Trophoblast cell (in vitro differentiated cells and primary cell): ENCODE data around the gene DENND2D.

Source experiments
- DNase-seq, 2 donors: peaks; one replicate each; pipeline ENCODE4 v3.0.0-alpha.2; 2016
- H2AFZ ChIP-seq: 2 replicates; pipeline ENCODE4 v1.6.1; 2013; ENCODE audit warnings: low read length, moderate library complexity, mild to moderate bottlenecking; ENCODE audit not compliant: insufficient read depth, poor library complexity
- H2AK5ac ChIP-seq: 2 replicates; pipeline ENCODE4 v1.6.1; 2013; ENCODE audit warnings: mild to moderate bottlenecking, low read length
- H2BK120ac ChIP-seq: 2 replicates; pipeline ENCODE4 v1.6.1; 2013; ENCODE audit warnings: low read length, mild to moderate bottlenecking, moderate library complexity; ENCODE audit not compliant: insufficient read depth, poor library complexity
- H2BK12ac ChIP-seq: 2 replicates; pipeline ENCODE4 v1.6.1; 2013; ENCODE audit warnings: mild to moderate bottlenecking, low read length, moderate library complexity
- H2BK5ac ChIP-seq: 2 replicates; pipeline ENCODE4 v1.6.1; 2013; ENCODE audit warnings: low read length, low read depth, moderate library complexity, mild to moderate bottlenecking; ENCODE audit not compliant: poor library complexity
- H3K14ac ChIP-seq: 2 replicates; pipeline ENCODE4 v1.6.1; 2013; ENCODE audit warnings: mild to moderate bottlenecking, low read length
- H3K18ac ChIP-seq: 2 replicates; pipeline ENCODE4 v1.6.1; 2013; ENCODE audit warnings: mild to moderate bottlenecking, low read length
- H3K23ac ChIP-seq: 2 replicates; pipeline ENCODE4 v1.6.1; 2013; ENCODE audit warnings: low read length
- H3K27ac ChIP-seq: 2 replicates; pipeline ENCODE4 v1.5.1; 2013; ENCODE audit warnings: low read depth, mild to moderate bottlenecking, inconsistent platforms, low read length, moderate library complexity
- H3K27me3 ChIP-seq: 2 replicates; pipeline ENCODE4 v1.6.1; 2013; ENCODE audit warnings: inconsistent platforms, mild to moderate bottlenecking, low read length, moderate library complexity; ENCODE audit not compliant: insufficient read depth
- H3K36me3 ChIP-seq, 2 experiments: 1 replicate in 1 of 2; 2 replicates in 1 of 2; pipeline ENCODE4 v1.6.1; 2013; ENCODE audit warnings: low read length in 2 of 2, mild to moderate bottlenecking in 2 of 2, moderate library complexity in 1 of 2; ENCODE audit not compliant: insufficient read depth in 2 of 2, control insufficient read depth in 1 of 2
- H3K4ac ChIP-seq: 2 replicates; pipeline ENCODE4 v1.6.1; 2013; ENCODE audit warnings: low read depth, mild to moderate bottlenecking, low read length, moderate library complexity
- H3K4me1 ChIP-seq, 2 experiments: 1 replicate in 1 of 2; 2 replicates in 1 of 2; pipeline ENCODE4 v1.6.1; 2013; ENCODE audit warnings: low read length in 2 of 2, mild to moderate bottlenecking in 2 of 2, moderate library complexity in 1 of 2; ENCODE audit not compliant: insufficient read depth in 2 of 2, control insufficient read depth in 1 of 2
- H3K4me2 ChIP-seq: 2 replicates; pipeline ENCODE4 v1.6.1; 2013; ENCODE audit warnings: inconsistent platforms, mild to moderate bottlenecking, low read length, moderate library complexity
- H3K4me3 ChIP-seq: 2 replicates; pipeline ENCODE4 v1.5.1; 2013; ENCODE audit warnings: mild to moderate bottlenecking, low read depth, low read length, inconsistent platforms
- H3K79me1 ChIP-seq: one replicate; pipeline ENCODE4 v1.6.1; 2013; ENCODE audit warnings: low read length
- H3K79me2 ChIP-seq: 2 replicates; pipeline ENCODE4 v1.6.1; 2013; ENCODE audit warnings: low read length, mild to moderate bottlenecking; ENCODE audit not compliant: control insufficient read depth, insufficient read depth, poor library complexity
- H3K9ac ChIP-seq: 2 replicates; pipeline ENCODE4 v1.6.1; 2013; ENCODE audit warnings: mild to moderate bottlenecking, low read length
- H3K9me3 ChIP-seq: 2 replicates; pipeline ENCODE4 v1.6.1; 2013; ENCODE audit warnings: low read depth, mild to moderate bottlenecking, control low read depth, inconsistent platforms, low read length; ENCODE audit not compliant: insufficient read depth
- H4K12ac ChIP-seq: 2 replicates; pipeline ENCODE4 v1.6.1; 2013; ENCODE audit warnings: low read depth, mild to moderate bottlenecking, low read length, moderate library complexity
- H4K8ac ChIP-seq: 2 replicates; pipeline ENCODE4 v1.6.1; 2013; ENCODE audit warnings: low read depth, mild to moderate bottlenecking, low read length, moderate library complexity
- H4K91ac ChIP-seq: one replicate; pipeline ENCODE4 v1.6.1; 2013; ENCODE audit warnings: low read depth, mild to moderate bottlenecking, low read length, moderate library complexity
- WGBS: extraction: QIAGEN DNeasy Blood & Tissue Kit; methylation state at CpG from one replicate; pipeline ENCODE4 v1.1.7; 2013; ENCODE audit warnings: missing lambda C conversion rate; ENCODE audit not compliant: insufficient read length, insufficient coverage; ENCODE audit errors: extremely low coverage; 5-methylcytosine and 5-hydroxymethylcytosine counted together

Gene DENND2D

DNA sequence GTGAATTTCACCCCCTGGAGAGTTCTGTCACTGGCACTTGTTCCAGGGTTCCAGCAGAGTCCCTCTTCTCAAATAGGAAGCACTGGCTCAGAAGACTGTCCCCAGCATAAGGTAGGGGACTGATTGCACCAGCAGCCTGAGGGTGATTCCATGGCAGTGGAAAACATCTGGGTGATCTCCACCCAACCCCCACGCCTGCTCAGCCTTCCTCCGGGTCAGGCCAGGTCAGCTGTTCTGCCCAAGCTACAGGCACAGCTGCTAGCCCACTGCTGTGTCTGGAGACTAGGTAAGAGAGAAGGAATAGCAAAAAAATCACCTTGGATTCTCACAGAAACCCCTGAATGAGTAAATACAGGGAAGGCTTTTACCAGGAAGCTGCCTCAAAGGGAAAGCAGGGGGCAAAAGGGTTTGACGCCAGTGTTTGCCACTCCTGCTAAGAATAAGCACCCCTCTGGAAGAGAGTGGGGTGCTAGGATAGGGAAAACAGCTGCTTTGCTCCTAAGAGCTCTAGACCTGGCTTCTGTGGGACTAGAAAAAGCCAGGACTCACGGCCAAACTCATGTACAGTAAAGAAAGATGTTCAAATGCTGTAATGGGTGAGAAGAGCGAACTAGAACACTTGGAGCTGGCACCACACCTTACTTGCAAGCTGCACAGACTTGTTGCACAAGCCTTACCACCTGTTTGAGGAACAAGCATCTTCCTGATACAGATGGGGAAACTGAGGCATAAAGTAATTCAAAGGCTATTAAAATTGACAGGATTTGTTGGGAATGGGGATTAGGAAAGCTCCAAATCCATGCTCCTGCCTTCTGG lies 1.0 kb upstream of the DENND2D start:
- H3K14ac ChIP-seq, result peak overlapping the region; percentile 62
- peak overlapping the region; percentile 67 for H3K27ac ChIP-seq
- H3K9ac ChIP-seq, result no peak overlapping the region
- no peak overlapping the region for H3K23ac ChIP-seq
- H3K4me3 ChIP-seq, result no peak overlapping the region
- H3K4me1 ChIP-seq, result peaks cover 19 to 30% of the 10 kb centered on the region in 2 experiments
- H3K79me1 ChIP-seq, result peaks cover 42% of the 10 kb centered on the region
- no peaks in the 10 kb centered on the region for H3K27me3 ChIP-seq
- no CpG with 5 or more reads among the region's 5 CpGs for WGBS
- H2AK5ac ChIP-seq, result peak overlapping the region; percentile 64
- peaks cover 2% of the 10 kb centered on the region for H3K79me2 ChIP-seq
- no peaks in the 10 kb centered on the region for H3K36me3 ChIP-seq
- peak overlapping the region; percentile 95 for H4K91ac ChIP-seq
- peak overlapping the region; percentile 83 for H2BK12ac ChIP-seq
- H2AFZ ChIP-seq, result no peak overlapping the region
- H3K9me3 ChIP-seq, result no peaks in the 10 kb centered on the region
- no peak overlapping the region for H4K12ac ChIP-seq
- H4K8ac ChIP-seq, result no peak overlapping the region
- peak overlapping the region; percentile 98 for H2BK120ac ChIP-seq
- H3K4ac ChIP-seq, result peak overlapping the region; percentile 85
- H2BK5ac ChIP-seq, result peak overlapping the region; percentile 81
- DNase-seq, result peak; percentile 82 to 90
- no peak overlapping the region for H3K4me2 ChIP-seq
- peak overlapping the region; percentile 82 for H3K18ac ChIP-seq

DNA sequence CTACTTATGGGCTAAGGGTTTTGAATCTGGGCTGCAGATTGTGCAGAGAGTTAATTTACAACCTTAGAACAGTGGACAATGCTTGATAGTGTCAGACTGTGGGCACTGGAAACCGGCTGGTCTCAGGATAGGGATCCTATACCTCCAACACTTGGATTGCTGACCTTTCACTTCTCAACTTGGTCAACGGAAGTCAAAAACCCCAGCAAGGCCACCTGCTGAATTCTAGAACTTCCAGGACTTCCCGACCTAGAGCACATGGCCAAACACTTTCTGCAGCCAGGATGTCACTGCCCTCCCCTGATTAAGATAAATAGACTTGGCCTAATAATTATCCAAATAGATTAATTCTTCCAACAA lies 336 bp upstream of the DENND2D start:
- H3K4me3 ChIP-seq, result no peak overlapping the region
- no peaks in the 10 kb centered on the region for H3K27me3 ChIP-seq
- no peak overlapping the region for H3K4ac ChIP-seq
- no peak overlapping the region for H3K23ac ChIP-seq
- H3K18ac ChIP-seq, result no peak overlapping the region
- no peak overlapping the region for H3K4me2 ChIP-seq
- H3K4me1 ChIP-seq, result peaks cover 19 to 30% of the 10 kb centered on the region in 2 experiments
- no peak overlapping the region for H2AFZ ChIP-seq
- no peaks in the 10 kb centered on the region for H3K36me3 ChIP-seq
- H3K9ac ChIP-seq, result no peak overlapping the region
- peak overlapping the region; percentile 24 for H3K27ac ChIP-seq
- H2BK120ac ChIP-seq, result no peak overlapping the region
- peaks cover 42% of the 10 kb centered on the region for H3K79me1 ChIP-seq
- H2BK12ac ChIP-seq, result peak overlapping the region; percentile 34
- peak overlapping the region; percentile 68 for H4K91ac ChIP-seq
- DNase-seq, result no peak
- no peaks in the 10 kb centered on the region for H3K9me3 ChIP-seq
- H4K12ac ChIP-seq, result no peak overlapping the region
- H3K14ac ChIP-seq, result no peak overlapping the region
- no peak overlapping the region for H2BK5ac ChIP-seq
- H2AK5ac ChIP-seq, result peak overlapping the region; percentile 26
- WGBS, result no CpG with 5 or more reads among the region's 3 CpGs
- peaks cover 2% of the 10 kb centered on the region for H3K79me2 ChIP-seq
- H4K8ac ChIP-seq, result no peak overlapping the region

DNA sequence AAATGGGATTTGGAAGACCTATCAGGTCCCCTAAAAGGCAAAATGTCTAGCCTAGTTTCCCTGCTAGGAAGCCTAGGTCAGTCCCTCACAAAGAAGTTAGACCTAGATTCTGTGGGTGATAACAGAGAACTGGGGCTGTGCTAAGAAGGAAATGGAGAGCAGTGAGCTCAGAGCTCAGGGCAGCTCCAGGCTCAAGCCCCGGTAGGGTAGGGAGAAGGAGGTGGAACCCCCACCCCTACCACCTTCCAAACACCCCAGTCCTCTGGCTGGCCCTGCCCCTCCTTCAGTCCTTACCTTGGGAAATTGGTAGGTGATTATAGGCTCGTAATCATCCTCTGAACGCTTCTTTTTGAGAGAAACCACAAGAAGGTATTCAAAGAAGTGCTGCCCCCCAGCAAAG lies 1.1 kb downstream of the DENND2D start:
- H2AFZ ChIP-seq, result no peak overlapping the region
- DNase-seq, result no peak
- no peak overlapping the region for H3K4me2 ChIP-seq
- no CpG with 5 or more reads among the region's 3 CpGs for WGBS
- peak overlapping the region; percentile 68 for H4K91ac ChIP-seq
- H4K8ac ChIP-seq, result no peak overlapping the region
- peak overlapping the region; percentile 24 for H2BK5ac ChIP-seq
- peak overlapping the region; percentile 74 for H2BK12ac ChIP-seq
- H3K79me2 ChIP-seq, result peaks cover 2% of the 10 kb centered on the region
- no peak overlapping the region for H3K23ac ChIP-seq
- H2AK5ac ChIP-seq, result no peak overlapping the region
- H3K4me3 ChIP-seq, result no peak overlapping the region
- no peak overlapping the region for H3K27ac ChIP-seq
- H3K9ac ChIP-seq, result no peak overlapping the region
- no peak overlapping the region for H3K18ac ChIP-seq
- H4K12ac ChIP-seq, result no peak overlapping the region
- H2BK120ac ChIP-seq, result peak overlapping the region; percentile 57
- H3K4ac ChIP-seq, result peak overlapping the region; percentile 13
- H3K79me1 ChIP-seq, result peaks cover 39% of the 10 kb centered on the region
- H3K27me3 ChIP-seq, result no peaks in the 10 kb centered on the region
- no peaks in the 10 kb centered on the region for H3K9me3 ChIP-seq
- peak overlapping the region; percentile 32 for H3K14ac ChIP-seq
- H3K4me1 ChIP-seq, result peaks cover 19 to 31% of the 10 kb centered on the region in 2 experiments
- H3K36me3 ChIP-seq, result no peaks in the 10 kb centered on the region

DNA sequence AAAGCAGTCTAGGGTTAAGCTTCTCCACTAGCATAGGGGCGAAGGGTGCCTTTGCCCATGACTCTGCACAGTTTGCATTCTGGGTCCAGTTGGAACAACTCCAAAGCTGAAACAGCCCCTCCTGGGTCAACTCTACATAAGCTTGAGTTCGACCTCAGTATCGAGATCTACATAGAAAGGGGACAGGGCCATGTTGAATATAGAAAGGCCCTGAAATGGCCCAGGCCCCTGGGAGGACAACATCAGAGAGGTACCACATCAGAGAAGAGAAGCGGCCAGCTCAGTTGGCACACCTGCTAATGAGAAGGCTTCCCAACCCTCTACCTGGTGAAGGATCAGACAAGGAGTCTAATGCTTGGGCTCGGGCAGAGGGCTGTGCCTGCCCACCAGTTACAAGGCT lies 1.6 kb downstream of the DENND2D start:
- no peak overlapping the region for H2AFZ ChIP-seq
- H3K23ac ChIP-seq, result no peak overlapping the region
- H4K91ac ChIP-seq, result peak overlapping the region; percentile 68
- peaks cover 2% of the 10 kb centered on the region for H3K79me2 ChIP-seq
- H3K4ac ChIP-seq, result no peak overlapping the region
- H3K4me3 ChIP-seq, result no peak overlapping the region
- H3K18ac ChIP-seq, result no peak overlapping the region
- H4K12ac ChIP-seq, result no peak overlapping the region
- DNase-seq, result no peak
- H3K36me3 ChIP-seq, result no peaks in the 10 kb centered on the region
- no peak overlapping the region for H3K4me2 ChIP-seq
- peaks cover 19 to 36% of the 10 kb centered on the region in 2 experiments for H3K4me1 ChIP-seq
- peaks cover 38% of the 10 kb centered on the region for H3K79me1 ChIP-seq
- H2BK5ac ChIP-seq, result no peak overlapping the region
- H3K9ac ChIP-seq, result no peak overlapping the region
- H2AK5ac ChIP-seq, result peak overlapping the region; percentile 40
- H3K27ac ChIP-seq, result no peak overlapping the region
- H4K8ac ChIP-seq, result no peak overlapping the region
- peak overlapping the region; percentile 65 for H2BK120ac ChIP-seq
- H3K9me3 ChIP-seq, result no peaks in the 10 kb centered on the region
- H3K27me3 ChIP-seq, result no peaks in the 10 kb centered on the region
- H2BK12ac ChIP-seq, result peak overlapping the region; percentile 25
- no peak overlapping the region for H3K14ac ChIP-seq
- WGBS, result no CpG with 5 or more reads among the region's 5 CpGs
